Measurements from ENCODE around the gene HLA-DQA1.

- TF ChIP-seq CTCF (conservative IDR thresholded peaks at IDR 0.05 in 1 of 2, IDR thresholded peaks at IDR 0.05 in 1 of 2; ENCODE audit: extremely low read depth in 1 of 2, insufficient read depth in 1 of 2, low read depth in 1 of 2, low read length in 2 of 2) (no peak), EZH2 (IDR thresholded peaks at IDR 0.05; ENCODE audit: borderline replicate concordance, low read length) (no peak)
These were observed 26.4 kb upstream of the HLA-DQA1 start for GRCh38 chr6:32610682-32611296.

Data from mammary epithelial cell (primary cell).